ENCODE results near the gene RAB3A. TPM values are rescaled to one million over a fixed set of nuclear protein-coding genes. Genes with fewer than 3 reads are reported as not detected.
A peak's percentile ranks its signal among the peaks of the same experiment; 100 is the strongest.

RAB3A gene
- total RNA-seq, 1 experiment from 2014 or later, result 4.0 TPM

GRCh38 chr19:18192673-18193387 lies 11.0 kb downstream of the RAB3A start, which contains the start of gene MPV17L2:
Gene MPV17L2, plus strand, starts transcription at chr19:18193218. Its CDS starts 64 bp downstream, at chr19:18193282.
- peak; percentile 99 to 100 for DNase-seq
- CTCF ChIA-PET, result interaction anchor here (0.5 to 2.0 kb wide), 5 partner anchors 21 to 129 kb away, joined by 3 to 7 read pairs (median 3); no protein-coding TSS in a partner anchor
- intact Hi-C loops (cut with micrococcal nuclease; ENCODE audit: unreplicated experiment), result loop anchor here (1.0 to 5.0 kb wide), 6 partner anchors 11 to 219 kb away; partner anchors contain the start of genes PGPEP1, PIK3R2 and RAB3A

GRCh38 chr19:18191640-18192062 lies 12.2 kb downstream of the RAB3A start:
- peaks cover 16% of the 10 kb centered on the region for H3K4me1 ChIP-seq (replicated peaks; ENCODE audit: insufficient read depth)
- H3K27me3 ChIP-seq (ENCODE audit: insufficient read depth, low read depth), result no peaks in the 10 kb centered on the region
- CTCF ChIA-PET, result interaction anchor here (0.5 to 2.0 kb wide), 7 partner anchors 17 to 155 kb away, joined by 3 to 14 read pairs (median 4); no protein-coding TSS in a partner anchor
- intact Hi-C loops (cut with micrococcal nuclease; ENCODE audit: unreplicated experiment), result loop anchor here (1.0 to 5.0 kb wide), 6 partner anchors 13 to 221 kb away; partner anchors contain the start of genes PGPEP1, PIK3R2 and RAB3A
- H4K20me1 ChIP-seq (ENCODE audit: insufficient read depth), result no peaks in the 10 kb centered on the region
- H3K36me3 ChIP-seq (ENCODE audit: low read depth), result no peaks in the 10 kb centered on the region
- peaks cover 32% of the 10 kb centered on the region for H3F3A ChIP-seq (ENCODE audit: insufficient read depth, low read depth)
- peaks cover 12% of the 10 kb centered on the region for H3K79me2 ChIP-seq (ENCODE audit: low read depth)
- peak overlapping the region; percentile 73 for H3K27ac ChIP-seq
- no TSS peak for BruUV-seq (replicated peaks)
- H2AFZ ChIP-seq, result peak overlapping the region; percentile 78
- H3K4me2 ChIP-seq, result peak overlapping the region; percentile 88
- DNase-seq, result peak in 1 of 2 experiments; percentile 50
- TF ChIP-seq CTCF (conservative IDR thresholded peaks at IDR 0.05) (no peak), EZH2 (IDR thresholded peaks at IDR 0.05; ENCODE audit: low read depth) (no peak)
- POLR2A ChIA-PET (ENCODE audit: unreplicated experiment), result interaction anchor here (0.5 to 0.7 kb wide), 6 partner anchors 74 to 270 kb away, joined by 3 to 8 read pairs (median 4); partner anchors contain the start of gene JUND
- peak overlapping the region; percentile 61 for H3K4me3 ChIP-seq
- no peaks in the 10 kb centered on the region for H3K9me2 ChIP-seq (ENCODE audit: insufficient read depth)
- no peaks in the 10 kb centered on the region for H3K9me3 ChIP-seq (ENCODE audit: insufficient read depth, low read depth)

More at GRCh38 chr19:18192673-18193387, 11.0 kb downstream of the RAB3A start, which contains the start of gene MPV17L2:
- no peaks in the 10 kb centered on the region for H3K36me3 ChIP-seq (ENCODE audit: low read depth)
- no peaks in the 10 kb centered on the region for H3K27me3 ChIP-seq (ENCODE audit: insufficient read depth, low read depth)
- H3K4me3 ChIP-seq, result peak within 1 kb of the TSS; percentile 90
- no peak for TF ChIP-seq CTCF (conservative IDR thresholded peaks at IDR 0.05)
- no peak for TF ChIP-seq EZH2 (IDR thresholded peaks at IDR 0.05; ENCODE audit: low read depth)
- peaks cover 16% of the 10 kb centered on the region for H3K4me1 ChIP-seq (replicated peaks; ENCODE audit: insufficient read depth)
- peak within 1 kb of the TSS; percentile 73 for H3K27ac ChIP-seq
- peaks cover 32% of the 10 kb centered on the region for H3F3A ChIP-seq (ENCODE audit: insufficient read depth, low read depth)
- H4K20me1 ChIP-seq (ENCODE audit: insufficient read depth), result no peaks in the 10 kb centered on the region
- H3K4me2 ChIP-seq, result peak within 1 kb of the TSS; percentile 88
- peaks cover 12% of the 10 kb centered on the region for H3K79me2 ChIP-seq (ENCODE audit: low read depth)
- peak within 1 kb of the TSS; percentile 86 for H2AFZ ChIP-seq
- no peaks in the 10 kb centered on the region for H3K9me3 ChIP-seq (ENCODE audit: insufficient read depth, low read depth)
- H3K9me2 ChIP-seq (ENCODE audit: insufficient read depth), result no peaks in the 10 kb centered on the region
- POLR2A ChIA-PET (ENCODE audit: unreplicated experiment), result interaction anchor here (0.6 to 0.8 kb wide), 13 partner anchors 18 to 1629 kb away, joined by 3 to 8 read pairs (median 4); partner anchors contain the start of genes JUND, LSM4, RPL18A and ZNF506
- no TSS peak for BruUV-seq (replicated peaks)

GRCh38 chr19:18190278-18190677 lies 13.6 kb downstream of the RAB3A start:
- Histone ChIP-seq H2AFZ (no peak overlapping the region), H3K4me1 (replicated peaks; ENCODE audit: insufficient read depth) (peaks cover 16% of the 10 kb centered on the region), H3K9me2 (ENCODE audit: insufficient read depth) (no peaks in the 10 kb centered on the region), H3K4me3 (no peak overlapping the region), H3K9me3 (ENCODE audit: insufficient read depth, low read depth) (no peaks in the 10 kb centered on the region), H3K79me2 (ENCODE audit: low read depth) (peaks cover 12% of the 10 kb centered on the region), H3K36me3 (ENCODE audit: low read depth) (no peaks in the 10 kb centered on the region), H3F3A (ENCODE audit: insufficient read depth, low read depth) (peaks cover 32% of the 10 kb centered on the region), H4K20me1 (ENCODE audit: insufficient read depth) (no peaks in the 10 kb centered on the region), H3K27me3 (ENCODE audit: insufficient read depth, low read depth) (no peaks in the 10 kb centered on the region), H3K27ac (no peak overlapping the region), H3K4me2 (no peak overlapping the region)
- TF ChIP-seq CTCF (conservative IDR thresholded peaks at IDR 0.05) (no peak), EZH2 (IDR thresholded peaks at IDR 0.05; ENCODE audit: low read depth) (no peak)
- no peak for DNase-seq
- CTCF ChIA-PET, result interaction anchor here (0.7 kb wide), 1 partner anchor 9 kb away, joined by 3 read pairs; no protein-coding TSS in a partner anchor
- intact Hi-C loops (cut with micrococcal nuclease; ENCODE audit: unreplicated experiment), result loop anchor here (5.0 kb wide), 3 partner anchors 62 to 222 kb away; partner anchors contain the start of gene PGPEP1
- no TSS peak for BruUV-seq (replicated peaks)
- POLR2A ChIA-PET (ENCODE audit: unreplicated experiment), result no interaction called here
